Effector memory CD8-positive, alpha-beta T cell (primary cell): ENCODE data around the gene FAF1.
"Not testable (repeated sequence)": the region's sequence is repeated elsewhere in the genome, so short reads cannot be mapped to it uniquely, and the experiment has no call there.

ENCODE experiments used
- ATAC-seq: fragments of 150-1000 bp; cut with Tn5 transposase; replicated peaks from 2 replicates; pipeline ENCODE4 v1.10.0; 2021; ENCODE audit warnings: mild to moderate bottlenecking, moderate library complexity
- DNase-seq, 3 experiments: peaks; one replicate each; pipeline ENCODE4 v3.0.0; 2021
- H3K27ac Mint-ChIP-seq, 2 donors: one replicate each; pipeline ENCODE4 v1.8.0; 2022; ENCODE audit warnings: mild to moderate bottlenecking in 2 of 2, mixed read lengths in 2 of 2, moderate library complexity in 2 of 2
- H3K27me3 Mint-ChIP-seq, 2 donors: one replicate each; pipeline ENCODE4 v1.8.0; 2022; ENCODE audit warnings: mixed read lengths in 2 of 2
- H3K36me3 Mint-ChIP-seq: one replicate; pipeline ENCODE4 v1.8.0; 2022; ENCODE audit warnings: mild to moderate bottlenecking, moderate library complexity, mixed read lengths; ENCODE audit not compliant: insufficient read depth
- H3K4me1 Mint-ChIP-seq, 2 donors: one replicate each; pipeline ENCODE4 v1.8.0; 2022; ENCODE audit warnings: low read depth in 2 of 2, mixed read lengths in 2 of 2
- H3K4me3 Mint-ChIP-seq, 2 donors: one replicate each; pipeline ENCODE4 v1.8.0; 2022; ENCODE audit warnings: mild to moderate bottlenecking in 2 of 2, mixed read lengths in 2 of 2, moderate library complexity in 2 of 2
- H3K9me3 Mint-ChIP-seq, 2 donors: one replicate each; pipeline ENCODE4 v1.8.0; 2022; ENCODE audit warnings: mixed read lengths in 2 of 2
- total RNA-seq, 9 experiments: gene quantifications; one replicate each; lab custom pipeline; 2026; lab: John Stamatoyannopoulos, UW

The FAF1 gene
- 56.6 to 77.3 (median 62.8) reads per million in 9 experiments for total RNA-seq

DNA sequence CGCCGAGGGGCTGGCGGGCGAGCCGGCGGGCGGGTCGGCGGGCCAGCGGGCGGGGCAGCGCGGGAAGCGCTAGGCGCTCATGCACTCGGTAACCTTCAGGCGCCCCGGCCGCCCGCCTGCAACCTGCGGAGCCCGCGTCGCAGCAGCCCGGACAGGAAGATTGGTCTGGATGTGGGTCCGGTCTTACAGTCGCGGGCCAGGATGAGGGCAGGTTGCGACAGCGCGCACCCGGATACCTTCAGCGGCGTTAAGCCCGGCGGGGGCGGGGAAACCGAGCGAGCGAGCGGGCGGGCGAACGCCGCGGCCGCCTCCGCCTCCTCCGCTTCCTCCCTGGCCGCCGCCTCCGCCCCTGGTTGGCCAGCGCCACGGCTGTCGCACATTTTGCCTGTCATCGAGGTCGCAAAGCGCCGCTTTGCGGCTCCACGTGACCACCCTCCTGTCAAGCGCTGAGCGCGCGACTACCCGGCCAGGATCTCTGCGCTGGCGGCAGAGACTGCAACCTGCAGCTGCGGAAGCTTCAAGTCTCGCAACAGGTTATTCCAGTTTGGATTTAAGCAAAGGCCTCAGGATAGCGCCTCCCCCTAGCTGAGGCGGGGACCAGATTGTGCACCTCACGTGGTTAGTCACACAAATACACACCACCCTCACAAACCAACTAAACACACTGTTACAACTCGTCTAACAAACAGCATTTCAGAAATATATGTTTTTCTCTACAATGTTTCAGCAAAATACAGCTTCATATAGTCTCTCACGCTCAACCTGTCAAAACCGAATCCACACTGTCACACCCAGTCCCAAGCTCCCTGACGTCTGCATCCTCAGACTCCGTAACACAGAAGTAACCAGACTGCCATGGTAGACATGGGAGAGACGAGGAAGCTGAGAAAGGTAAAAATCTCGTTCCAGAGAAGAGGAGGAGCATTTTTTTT lies at the start of gene FAF1:
TSS of gene FAF1 (minus strand) at position 355 of the 932 bp plus-strand sequence. CDS start 456 bp downstream, outside the sequence.
- H3K27me3 Mint-ChIP-seq: no peaks in the 10 kb centered on the region
- ATAC-seq (peak; percentile 87), DNase-seq (peak; percentile 96 to 98 (median 98))
- H3K27ac Mint-ChIP-seq: peak within 1 kb of the TSS; percentile 95 to 96
- H3K4me3 Mint-ChIP-seq: peak within 1 kb of the TSS; percentile 57 to 71
- H3K9me3 Mint-ChIP-seq: no peaks in the 10 kb centered on the region
- H3K36me3 Mint-ChIP-seq: peaks cover 15% of the 10 kb centered on the region
- H3K4me1 Mint-ChIP-seq: peaks cover 12 to 13% of the 10 kb centered on the region in 2 donors

DNA sequence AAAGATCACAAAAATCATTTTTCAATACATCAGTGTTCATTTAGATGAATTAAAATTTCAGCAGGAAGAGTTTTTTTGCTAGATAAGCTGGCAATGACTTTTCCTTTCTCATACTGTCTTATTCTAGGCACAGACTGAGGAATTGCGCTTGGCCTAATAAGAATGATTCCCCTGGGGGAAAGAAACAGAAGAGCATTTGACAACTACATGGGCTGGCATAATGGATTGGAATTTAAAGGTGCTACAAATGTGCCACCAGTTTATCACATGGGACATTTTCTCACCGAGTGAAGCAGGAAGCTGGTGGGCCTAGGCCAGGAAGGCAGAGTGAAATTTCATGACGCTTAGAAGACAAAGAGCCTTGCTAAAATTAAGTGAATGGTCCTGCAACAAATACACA lies 49.3 kb upstream of the FAF1 start:
- H3K36me3 Mint-ChIP-seq: no peaks in the 10 kb centered on the region
- DNase-seq: no peak
- ATAC-seq: no peak
- no peaks in the 10 kb centered on the region for H3K4me1 Mint-ChIP-seq
- H3K27ac Mint-ChIP-seq: no peak overlapping the region
- no peaks in the 10 kb centered on the region for H3K9me3 Mint-ChIP-seq
- H3K4me3 Mint-ChIP-seq: no peak overlapping the region
- peaks cover 0 to 14% of the 10 kb centered on the region in 2 donors for H3K27me3 Mint-ChIP-seq

- H3K36me3 Mint-ChIP-seq, ATAC-seq, H3K4me1 Mint-ChIP-seq, H3K9me3 Mint-ChIP-seq, H3K27ac Mint-ChIP-seq, H3K4me3 Mint-ChIP-seq, H3K27me3 Mint-ChIP-seq, DNase-seq: not testable (repeated sequence)
Measured at GRCh38 chr1:51005549-51005948, 45.5 kb upstream of the FAF1 start.

GRCh38 chr1:51002516-51002915 lies 42.4 kb upstream of the FAF1 start:
- Mint-ChIP-seq H3K4me1 (no peaks in the 10 kb centered on the region), H3K4me3 (no peak overlapping the region)

DNA sequence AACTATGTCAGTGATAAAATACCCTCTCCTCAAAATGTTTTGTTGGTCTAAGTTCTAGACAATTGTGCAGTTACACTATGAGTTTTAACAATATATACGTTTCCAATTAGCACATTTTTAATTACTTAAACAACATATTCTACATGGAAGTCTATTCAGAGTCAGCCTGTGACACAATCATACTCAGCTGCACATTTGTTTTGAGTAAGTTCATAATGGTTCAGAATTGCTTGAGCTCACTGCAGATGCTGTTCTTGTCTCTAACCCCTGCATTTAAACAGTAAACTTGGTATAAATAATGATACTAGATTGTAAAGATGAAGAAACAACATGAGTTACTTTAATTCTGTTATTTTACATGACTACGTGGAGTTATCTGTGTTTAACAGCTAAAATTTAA lies 40.6 kb upstream of the FAF1 start:
- no peaks in the 10 kb centered on the region for H3K9me3 Mint-ChIP-seq
- DNase-seq: no peak
- no peak overlapping the region for H3K27ac Mint-ChIP-seq
- ATAC-seq: no peak
- H3K27me3 Mint-ChIP-seq: peaks cover 0 to 8% of the 10 kb centered on the region in 2 donors
- no peaks in the 10 kb centered on the region for H3K36me3 Mint-ChIP-seq
- no peaks in the 10 kb centered on the region for H3K4me1 Mint-ChIP-seq
- no peak overlapping the region for H3K4me3 Mint-ChIP-seq

More at GRCh38 chr1:51002516-51002915, 42.4 kb upstream of the FAF1 start:
- Mint-ChIP-seq H3K27ac (no peak overlapping the region), H3K27me3 (peaks cover 0 to 8% of the 10 kb centered on the region in 2 donors), H3K9me3 (no peaks in the 10 kb centered on the region), H3K36me3 (no peaks in the 10 kb centered on the region)
- ATAC-seq (no peak), DNase-seq (no peak)

- ATAC-seq (no peak), DNase-seq (no peak)
- H3K36me3 Mint-ChIP-seq: no peaks in the 10 kb centered on the region
- H3K9me3 Mint-ChIP-seq: no peaks in the 10 kb centered on the region
- no peaks in the 10 kb centered on the region for H3K4me1 Mint-ChIP-seq
- peaks cover 0 to 8% of the 10 kb centered on the region in 2 donors for H3K27me3 Mint-ChIP-seq
- no peak overlapping the region for H3K4me3 Mint-ChIP-seq
- H3K27ac Mint-ChIP-seq: no peak overlapping the region
Measured at GRCh38 chr1:51000160-51000559, 40.1 kb upstream of the FAF1 start.

- not testable (repeated sequence) for H3K36me3 Mint-ChIP-seq, H3K9me3 Mint-ChIP-seq, H3K4me1 Mint-ChIP-seq, H3K27me3 Mint-ChIP-seq, H3K27ac Mint-ChIP-seq, ATAC-seq, H3K4me3 Mint-ChIP-seq, DNase-seq
Measured at GRCh38 chr1:50999375-50999774, 39.3 kb upstream of the FAF1 start.

DNA sequence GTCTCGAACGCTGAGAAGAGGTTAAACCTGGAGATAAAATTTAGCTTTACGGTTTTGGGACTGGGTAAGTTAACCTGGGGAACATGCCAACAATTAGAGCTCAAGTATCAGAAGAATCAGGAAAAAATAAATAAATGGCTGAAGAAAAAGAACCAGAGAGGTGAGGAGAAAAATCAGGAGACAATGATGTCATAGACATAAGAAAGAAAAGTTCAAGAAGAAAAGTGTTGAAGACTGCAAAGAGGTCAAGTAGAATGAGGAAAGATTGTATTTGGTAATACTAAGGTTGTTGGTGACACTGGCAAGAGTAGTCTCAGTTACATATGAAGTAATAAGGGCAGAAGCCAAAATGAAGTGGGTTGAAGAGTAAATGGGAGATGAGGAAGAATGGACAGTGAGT lies 36.0 kb upstream of the FAF1 start:
- no peak for DNase-seq
- no peaks in the 10 kb centered on the region for H3K27me3 Mint-ChIP-seq
- no peak for ATAC-seq
- no peaks in the 10 kb centered on the region for H3K4me1 Mint-ChIP-seq
- H3K36me3 Mint-ChIP-seq: no peaks in the 10 kb centered on the region
- H3K27ac Mint-ChIP-seq: no peak overlapping the region
- H3K9me3 Mint-ChIP-seq: no peaks in the 10 kb centered on the region
- no peak overlapping the region for H3K4me3 Mint-ChIP-seq

- ATAC-seq (no peak), DNase-seq (no peak)
- Mint-ChIP-seq H3K4me1 (no peaks in the 10 kb centered on the region), H3K27ac (no peak overlapping the region), H3K4me3 (no peak overlapping the region), H3K9me3 (no peaks in the 10 kb centered on the region), H3K27me3 (no peaks in the 10 kb centered on the region), H3K36me3 (no peaks in the 10 kb centered on the region)
Measured at GRCh38 chr1:50995651-50996050, 35.6 kb upstream of the FAF1 start.

- DNase-seq: no peak
- Mint-ChIP-seq H3K4me1 (no peaks in the 10 kb centered on the region), H3K9me3 (no peaks in the 10 kb centered on the region), H3K4me3 (no peak overlapping the region), H3K27ac (no peak overlapping the region), H3K27me3 (no peaks in the 10 kb centered on the region), H3K36me3 (no peaks in the 10 kb centered on the region)
- ATAC-seq: no peak
Measured at GRCh38 chr1:50994997-50995396, 34.9 kb upstream of the FAF1 start.

- Mint-ChIP-seq H3K27me3 (no peaks in the 10 kb centered on the region), H3K9me3 (no peaks in the 10 kb centered on the region)
Measured at GRCh38 chr1:50993645-50994044, 33.6 kb upstream of the FAF1 start.

DNA sequence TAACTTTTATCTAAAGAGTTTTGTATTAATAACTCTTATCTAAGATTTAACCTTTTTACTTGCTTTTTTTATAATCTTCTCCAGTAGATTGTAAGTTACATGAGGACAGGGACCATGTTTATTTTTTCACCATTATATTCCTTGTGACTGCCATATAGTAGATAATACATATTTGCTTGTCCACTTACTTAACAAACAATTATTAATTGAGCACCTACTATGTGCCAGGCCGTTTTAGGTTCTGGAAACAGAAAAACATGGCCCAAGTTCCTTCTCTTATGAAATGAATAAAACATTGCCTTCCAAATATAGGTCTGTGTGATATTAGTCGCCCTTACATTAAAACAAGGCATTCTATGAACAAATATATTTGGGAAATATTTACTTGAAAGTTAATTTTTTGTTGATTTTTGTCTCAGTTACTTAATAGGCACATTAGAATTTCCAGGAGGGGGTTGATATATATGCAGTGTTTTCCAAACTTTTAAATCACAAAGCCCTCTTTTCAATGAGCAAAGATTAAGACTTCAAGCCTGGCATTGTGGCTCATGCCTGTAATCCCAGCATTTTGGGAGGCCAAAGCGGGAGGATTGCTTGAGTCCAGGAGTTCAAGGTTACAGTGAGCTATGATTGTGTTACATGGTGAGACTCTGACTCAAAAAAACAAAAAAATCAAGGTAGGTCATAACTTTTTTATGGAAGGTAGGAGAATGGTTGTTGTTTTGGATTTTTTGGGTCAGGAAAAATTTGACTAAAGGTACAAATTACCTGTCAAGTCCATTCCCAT lies 32.7 kb upstream of the FAF1 start:
- ATAC-seq: no peak
- no peak for DNase-seq
- H3K9me3 Mint-ChIP-seq: no peaks in the 10 kb centered on the region
- no peak overlapping the region for H3K4me3 Mint-ChIP-seq
- H3K4me1 Mint-ChIP-seq: peaks cover 0 to 3% of the 10 kb centered on the region in 2 donors
- H3K27me3 Mint-ChIP-seq: no peaks in the 10 kb centered on the region
- no peak overlapping the region for H3K27ac Mint-ChIP-seq
- H3K36me3 Mint-ChIP-seq: no peaks in the 10 kb centered on the region

More at GRCh38 chr1:50993645-50994044, 33.6 kb upstream of the FAF1 start:
- ATAC-seq (no peak), DNase-seq (no peak)
- no peak overlapping the region for H3K27ac Mint-ChIP-seq
- no peak overlapping the region for H3K4me3 Mint-ChIP-seq
- H3K36me3 Mint-ChIP-seq: no peaks in the 10 kb centered on the region
- peaks cover 0 to 3% of the 10 kb centered on the region in 2 donors for H3K4me1 Mint-ChIP-seq

DNA sequence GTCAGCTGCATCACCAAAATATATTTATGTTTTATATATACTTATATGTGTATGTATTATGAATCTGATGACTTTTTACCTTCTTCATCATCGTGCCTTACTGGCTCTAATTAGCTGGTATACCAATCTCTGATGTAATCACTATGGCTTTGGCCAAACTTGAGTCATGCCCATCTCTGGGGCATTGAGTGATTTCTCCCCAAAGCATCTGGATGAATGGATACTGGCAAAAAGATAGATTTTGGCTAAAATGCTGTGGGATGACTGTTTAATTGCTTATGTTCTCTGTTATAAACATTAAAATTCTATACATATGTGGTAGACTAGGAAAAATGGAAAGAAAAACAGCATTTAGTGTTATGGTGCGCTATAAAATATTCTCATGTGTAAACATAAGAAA lies 29.6 kb upstream of the FAF1 start:
- ATAC-seq (no peak), DNase-seq (no peak)
- H3K36me3 Mint-ChIP-seq: peaks cover 6% of the 10 kb centered on the region
- no peaks in the 10 kb centered on the region for H3K9me3 Mint-ChIP-seq
- H3K4me3 Mint-ChIP-seq: no peak overlapping the region
- H3K27me3 Mint-ChIP-seq: no peaks in the 10 kb centered on the region
- no peak overlapping the region for H3K27ac Mint-ChIP-seq
- H3K4me1 Mint-ChIP-seq: peaks cover 0 to 3% of the 10 kb centered on the region in 2 donors
